ENCODE results near the gene LMO3. TPM values are rescaled to one million over a fixed set of nuclear protein-coding genes. Genes with fewer than 3 reads are reported as not detected.

LMO3 gene
- total and polyA plus RNA-seq, 2 of the 13 experiments (the other 11 are each of a cell fraction or from before 2014, with no cell fraction given) = not detected

GRCh38 chr12:16562435-16562834 lies 43.5 kb downstream of the LMO3 start:
- H2AFZ ChIP-seq (ENCODE audit: low read length) = no peak overlapping the region
- no peaks in the 10 kb centered on the region for H3K36me3 ChIP-seq (replicated peaks in 1 of 2; ENCODE audit: control insufficient read depth in 1 of 2, insufficient read depth in 2 of 2, low read length in 2 of 2)
- H3K27me3 ChIP-seq (ENCODE audit: control insufficient read depth in 1 of 2, insufficient read depth in 2 of 2, low read length in 2 of 2) = no peaks in the 10 kb centered on the region; a peak in 1 of 5 replicates
- H3K9me3 ChIP-seq (ENCODE audit: low read length) = no peaks in the 10 kb centered on the region
- CTCF ChIA-PET (ENCODE audit: low intra/inter-chr PET ratio, low total read pairs) = no interaction called here
- ATAC-seq (no peak), FAIRE-seq (no peak), DNase-seq (ENCODE audit: low spot score) (no peak)
- TF ChIP-seq ZXDC (CRISPR knock-in tag; IDR thresholded peaks at IDR 0.05) (no peak), ZNF83 (CRISPR knock-in tag; IDR thresholded peaks at IDR 0.05; ENCODE audit: borderline replicate concordance) (no peak), CAMTA2 (CRISPR knock-in tag; IDR thresholded peaks at IDR 0.05; ENCODE audit: borderline replicate concordance) (no peak), ZBTB49 (CRISPR knock-in tag; IDR thresholded peaks at IDR 0.05; ENCODE audit: borderline replicate concordance) (no peak), CHCHD3 (CRISPR knock-in tag; IDR thresholded peaks at IDR 0.05) (no peak), ZFP36L1 (CRISPR knock-in tag; IDR thresholded peaks at IDR 0.05) (no peak), GTF3A (CRISPR knock-in tag; conservative IDR thresholded peaks at IDR 0.05) (no peak), MXD1 (CRISPR knock-in tag; IDR thresholded peaks at IDR 0.05) (no peak), NFYB (CRISPR knock-in tag; IDR thresholded peaks at IDR 0.05) (no peak), NCOR1 (IDR thresholded peaks at IDR 0.05; ENCODE audit: borderline replicate concordance, low read length) (no peak), ZNF776 (CRISPR knock-in tag; IDR thresholded peaks at IDR 0.05) (no peak), MXI1 (IDR thresholded peaks at IDR 0.05; ENCODE audit: borderline replicate concordance, low read depth, low read length) (no peak), HDAC6 (IDR thresholded peaks at IDR 0.05; ENCODE audit: low read depth, low read length) (no peak), ZSCAN30 (CRISPR knock-in tag; IDR thresholded peaks at IDR 0.05) (no peak), ONECUT2 (CRISPR knock-in tag; IDR thresholded peaks at IDR 0.05) (no peak), ARID3A (IDR thresholded peaks at IDR 0.05; ENCODE audit: low read depth, low read length) (no peak)
- intact Hi-C loops (cut with micrococcal nuclease; ENCODE audit: unreplicated experiment) = no loop called here
- H3K79me2 ChIP-seq (ENCODE audit: insufficient read depth, low read length) = no peaks in the 10 kb centered on the region
- H3K4me1 ChIP-seq (ENCODE audit: insufficient read depth, low read length) = no peaks in the 10 kb centered on the region
- in situ Hi-C loops (cut with HindIII; ENCODE audit: extremely low pct_ligation_motif_present, low pct_unique_long_range_greater_than_20kb) = no loop called here
- POLR2A ChIA-PET = no interaction called here
- H3K9ac ChIP-seq (ENCODE audit: insufficient read depth, low read depth, low read length) = no peak overlapping the region
- BruUV-seq (replicated peaks) = no TSS peak
- no peak overlapping the region for H3K4me3 ChIP-seq (replicated peaks in 1 of 3; ENCODE audit: insufficient read depth in 1 of 3, low read depth in 2 of 3, low read length in 3 of 3)
- no peaks in the 10 kb centered on the region for H4K20me1 ChIP-seq (ENCODE audit: insufficient read depth, low read length)
- WGBS (ENCODE audit: low lambda C conversion rate) = 77% methylated on average over 3 of the region's 3 CpGs
- H3K27ac ChIP-seq (ENCODE audit: extremely low read length, insufficient read depth, low read length) = no peak overlapping the region
- H3K4me2 ChIP-seq (ENCODE audit: low read depth, low read length) = no peak overlapping the region

All from HepG2 (cell line).